PC-9 (cell line): Measurements from ENCODE around the gene TBX21. TPM values are rescaled to one million over a fixed set of nuclear protein-coding genes. Genes with fewer than 3 reads are reported as not detected.
A peak's percentile ranks its signal among the peaks of the same experiment; 100 is the strongest.

ENCODE experiments used
- BruUV-seq: library from RNA; stranded (reverse); fragments of 400-500 nt; replicated peaks from 2 replicates; lab custom pipeline; 2021; lab: Mats Ljungman, UMichigan
- CTCF ChIA-PET: fragments of 300-600 bp; sonication (Branson Sonifier 250); formaldehyde crosslinking; loops from one replicate; lab custom pipeline; 2022; ENCODE audit warnings: antibody characterized with exemption; lab: Charles Lee
- POLR2A ChIA-PET: fragments of 300-600 bp; sonication (Branson Sonifier 250); formaldehyde crosslinking; loops from one replicate; lab custom pipeline; 2022; ENCODE audit warnings: antibody characterized with exemption; ENCODE audit not compliant: unreplicated experiment; lab: Charles Lee
- DNase-seq, 2 experiments: peaks; one replicate each; pipeline versions ENCODE4 v3.0.0 to v3.0.0-alpha.2; 2015 to 2022; ENCODE audit warnings: mixed read lengths in 1 of 2
- H2AFZ ChIP-seq: fragments of 200-600 bp; sonication (generic); 2 replicates; pipeline ENCODE4 v1.8.1; 2017; ENCODE audit warnings: antibody characterized with exemption
- H3F3A ChIP-seq: fragments of 200-600 bp; sonication (generic); 2 replicates; pipeline ENCODE4 v1.8.1; 2017; ENCODE audit warnings: antibody characterized with exemption, mild to moderate bottlenecking, low read depth; ENCODE audit not compliant: insufficient read depth
- H3K27ac ChIP-seq: fragments of 200-600 bp; sonication (generic); 2 replicates; pipeline ENCODE4 v1.6.1; 2016; ENCODE audit warnings: mixed run types
- H3K27me3 ChIP-seq: fragments of 200-600 bp; sonication (generic); 2 replicates; pipeline ENCODE4 v1.6.1; 2016; ENCODE audit warnings: low read depth, mixed run types; ENCODE audit not compliant: insufficient read depth
- H3K36me3 ChIP-seq: fragments of 200-600 bp; sonication (generic); 2 replicates; pipeline ENCODE4 v1.6.1; 2016; ENCODE audit warnings: low read depth, mixed run types
- H3K4me1 ChIP-seq: fragments of 200-600 bp; sonication (generic); replicated peaks from 2 replicates; pipeline ENCODE4 v1.6.1; 2016; ENCODE audit warnings: mixed run types; ENCODE audit not compliant: insufficient read depth
- H3K4me2 ChIP-seq: fragments of 200-600 bp; sonication (generic); 2 replicates; pipeline ENCODE4 v1.6.1; 2017; ENCODE audit warnings: mixed run types
- H3K4me3 ChIP-seq: fragments of 200-600 bp; sonication (generic); 2 replicates; pipeline ENCODE4 v1.6.1; 2016; ENCODE audit warnings: mixed run types
- H3K79me2 ChIP-seq: fragments of 200-600 bp; sonication (generic); 2 replicates; pipeline ENCODE4 v1.6.1; 2017; ENCODE audit warnings: low read depth, mixed run types
- H3K9me2 ChIP-seq: fragments of 200-600 bp; sonication (generic); 2 replicates; pipeline ENCODE4 v1.8.1; 2017; ENCODE audit warnings: mild to moderate bottlenecking; ENCODE audit not compliant: insufficient read depth
- H3K9me3 ChIP-seq: fragments of 200-600 bp; sonication (generic); 2 replicates; pipeline ENCODE4 v1.8.1; 2016; ENCODE audit warnings: low read depth; ENCODE audit not compliant: insufficient read depth
- H4K20me1 ChIP-seq: fragments of 200-600 bp; sonication (generic); 2 replicates; pipeline ENCODE4 v1.8.1; 2017; ENCODE audit not compliant: insufficient read depth
- CTCF ChIP-seq: fragments of 200-600 bp; sonication (generic); conservative IDR thresholded peaks from 2 replicates; pipeline ENCODE4 v1.6.1; 2017; ENCODE audit warnings: mixed run types, antibody characterized with exemption, mild to moderate bottlenecking, moderate library complexity
- EZH2 ChIP-seq: fragments of 200-600 bp; sonication (generic); IDR thresholded peaks from 2 replicates; pipeline ENCODE4 v1.8.0; 2017; ENCODE audit warnings: antibody characterized with exemption, low read depth
- intact Hi-C: fragments of 100-400 bp; cut with micrococcal nuclease; formaldehyde crosslinking; loops from one replicate; pipeline ENCODE4 v1.10.0; 2022; ENCODE audit not compliant: unreplicated experiment
- total RNA-seq: library from RNA; stranded (reverse); gene quantifications from 2 replicates; pipeline ENCODE4 v1.2.3, GENCODE V29; 2021

TBX21 gene
- total RNA-seq, 1 experiment from 2014 or later: not detected

DNA sequence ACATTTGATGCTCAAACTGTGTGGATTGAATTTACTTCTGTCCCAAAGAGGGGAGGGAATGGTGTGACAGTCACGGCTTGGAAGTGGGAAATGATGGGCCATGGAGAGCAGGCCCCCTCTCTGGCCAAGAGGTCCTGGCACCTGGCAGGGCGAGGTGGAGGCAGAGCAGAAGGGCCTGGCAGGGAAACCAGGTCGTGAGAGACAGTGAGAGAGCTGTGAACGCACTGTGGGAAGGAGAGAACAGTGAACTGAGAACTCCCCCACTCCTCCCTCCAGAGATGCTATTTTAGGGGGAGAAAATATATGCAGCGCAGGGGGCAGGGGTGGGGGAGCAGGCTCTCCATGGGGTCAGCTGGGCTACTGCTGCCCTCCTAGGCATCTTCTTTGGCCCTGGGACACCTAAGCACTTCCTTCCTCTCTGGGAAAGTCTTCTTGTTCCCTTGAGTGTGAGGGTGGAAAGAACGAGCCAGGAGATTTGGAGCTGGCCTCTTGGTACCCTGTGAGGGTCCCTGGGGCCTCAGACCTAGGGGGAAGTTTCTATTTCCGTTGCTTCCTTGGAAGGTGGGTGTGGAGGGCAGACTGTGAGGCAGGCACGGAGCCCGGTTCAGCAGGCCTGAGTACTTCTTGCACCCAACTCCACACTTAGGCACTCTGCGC, 17.2 kb upstream of the TBX21 start:
- no peaks in the 10 kb centered on the region for H4K20me1 ChIP-seq
- intact Hi-C loops: no loop called here
- peaks cover 37% of the 10 kb centered on the region for H3K27me3 ChIP-seq

DNA sequence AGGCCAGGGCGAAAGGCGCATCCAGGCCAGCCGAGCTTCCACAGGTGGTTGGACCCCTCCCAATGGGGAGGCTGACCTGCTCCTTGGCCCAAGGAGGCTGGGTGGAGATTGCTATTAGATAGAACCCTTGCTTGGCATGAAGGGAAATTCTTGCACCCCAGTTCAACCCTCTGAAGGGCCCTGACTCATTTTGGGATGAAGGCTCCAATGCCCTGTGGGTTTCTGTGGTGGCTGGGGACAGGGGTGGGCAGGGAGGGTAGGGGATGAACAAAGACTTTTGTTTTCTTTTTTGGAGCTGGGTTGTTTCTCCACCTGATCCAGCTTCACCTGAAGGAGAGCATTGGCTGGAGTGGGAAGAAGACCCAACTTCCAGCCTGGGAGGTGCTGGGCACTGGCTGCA, 16.7 kb upstream of the TBX21 start:
- intact Hi-C loops: no loop called here

More for the DNA sequence above, 17.2 kb upstream of the TBX21 start:
- peaks cover 17% of the 10 kb centered on the region for H3F3A ChIP-seq
- no peaks in the 10 kb centered on the region for H3K9me3 ChIP-seq
- ChIA-PET CTCF (no interaction called here), POLR2A (no interaction called here)
- H3K27ac ChIP-seq: no peak overlapping the region
- no TSS peak for BruUV-seq
- H3K4me3 ChIP-seq: no peak overlapping the region
- H3K9me2 ChIP-seq: no peaks in the 10 kb centered on the region
- TF ChIP-seq CTCF: no peak
- H3K79me2 ChIP-seq: no peaks in the 10 kb centered on the region
- no peaks in the 10 kb centered on the region for H3K36me3 ChIP-seq
- peaks cover 32% of the 10 kb centered on the region for H3K4me1 ChIP-seq
- no peak for DNase-seq
- no peak overlapping the region for H2AFZ ChIP-seq
- H3K4me2 ChIP-seq: no peak overlapping the region

DNA sequence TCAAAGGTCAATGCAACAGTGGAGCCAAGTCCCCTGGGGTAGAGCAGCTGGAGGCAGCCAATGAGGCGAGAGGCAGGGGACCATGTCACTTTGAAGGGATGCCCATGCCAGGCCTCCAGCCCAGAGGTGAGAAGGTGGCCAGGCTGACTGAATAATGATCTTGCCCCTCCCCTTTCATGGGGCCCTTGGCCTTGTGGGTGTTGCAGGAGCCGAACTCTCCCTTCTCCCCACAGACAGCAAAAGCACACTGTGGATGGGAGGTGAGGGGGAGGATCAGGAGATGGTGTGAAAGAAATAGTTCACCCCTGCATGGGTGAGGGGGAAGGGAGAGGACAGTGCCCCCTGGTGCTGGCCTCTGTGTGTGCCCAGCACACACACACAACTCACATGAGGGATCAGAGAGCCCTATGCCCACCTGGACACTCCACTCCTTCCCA, 15.8 kb upstream of the TBX21 start:
- peaks cover 17% of the 10 kb centered on the region for H3F3A ChIP-seq
- peaks cover 30% of the 10 kb centered on the region for H3K27me3 ChIP-seq
- H3K4me1 ChIP-seq: peaks cover 45% of the 10 kb centered on the region
- no peak overlapping the region for H2AFZ ChIP-seq
- H3K36me3 ChIP-seq: no peaks in the 10 kb centered on the region
- H3K9me3 ChIP-seq: no peaks in the 10 kb centered on the region
- CTCF ChIA-PET: no interaction called here
- no peaks in the 10 kb centered on the region for H4K20me1 ChIP-seq
- H3K9me2 ChIP-seq: no peaks in the 10 kb centered on the region
- POLR2A ChIA-PET: no interaction called here
- H3K4me3 ChIP-seq: no peak overlapping the region
- TF ChIP-seq EZH2 (no peak), CTCF (peak; percentile 49; the same call in 1 of the 2 replicates)
- no peaks in the 10 kb centered on the region for H3K79me2 ChIP-seq
- intact Hi-C loops: no loop called here
- no peak overlapping the region for H3K4me2 ChIP-seq
- BruUV-seq: no TSS peak
- no peak overlapping the region for H3K27ac ChIP-seq
- DNase-seq: no peak

More for the DNA sequence above, 16.7 kb upstream of the TBX21 start:
- Histone ChIP-seq H3F3A (peaks cover 17% of the 10 kb centered on the region), H2AFZ (no peak overlapping the region), H3K27ac (no peak overlapping the region), H3K79me2 (no peaks in the 10 kb centered on the region), H3K36me3 (no peaks in the 10 kb centered on the region), H3K4me3 (no peak overlapping the region), H3K4me2 (no peak overlapping the region), H3K9me2 (no peaks in the 10 kb centered on the region), H4K20me1 (no peaks in the 10 kb centered on the region), H3K4me1 (peaks cover 38% of the 10 kb centered on the region), H3K27me3 (peaks cover 37% of the 10 kb centered on the region), H3K9me3 (no peaks in the 10 kb centered on the region)
- DNase-seq: no peak
- BruUV-seq: no TSS peak
- CTCF ChIA-PET: no interaction called here
- no peak for TF ChIP-seq CTCF
- no peak for TF ChIP-seq EZH2
- POLR2A ChIA-PET: no interaction called here
